GM21367 (cell line): ENCODE data around the gene ATP6V1G2.
A peak's percentile ranks its signal among the peaks of the same experiment; 100 is the strongest.
"Not testable (repeated sequence)": the region's sequence is repeated elsewhere in the genome, so short reads cannot be mapped to it uniquely, and the experiment has no call there.

Source experiments
- ATAC-seq: cut with Tn5 transposase; IDR thresholded peaks from one replicate; pipeline ENCODE4 v1.9.1; 2021; ENCODE audit not compliant: unreplicated experiment

Gene ATP6V1G2

DNA sequence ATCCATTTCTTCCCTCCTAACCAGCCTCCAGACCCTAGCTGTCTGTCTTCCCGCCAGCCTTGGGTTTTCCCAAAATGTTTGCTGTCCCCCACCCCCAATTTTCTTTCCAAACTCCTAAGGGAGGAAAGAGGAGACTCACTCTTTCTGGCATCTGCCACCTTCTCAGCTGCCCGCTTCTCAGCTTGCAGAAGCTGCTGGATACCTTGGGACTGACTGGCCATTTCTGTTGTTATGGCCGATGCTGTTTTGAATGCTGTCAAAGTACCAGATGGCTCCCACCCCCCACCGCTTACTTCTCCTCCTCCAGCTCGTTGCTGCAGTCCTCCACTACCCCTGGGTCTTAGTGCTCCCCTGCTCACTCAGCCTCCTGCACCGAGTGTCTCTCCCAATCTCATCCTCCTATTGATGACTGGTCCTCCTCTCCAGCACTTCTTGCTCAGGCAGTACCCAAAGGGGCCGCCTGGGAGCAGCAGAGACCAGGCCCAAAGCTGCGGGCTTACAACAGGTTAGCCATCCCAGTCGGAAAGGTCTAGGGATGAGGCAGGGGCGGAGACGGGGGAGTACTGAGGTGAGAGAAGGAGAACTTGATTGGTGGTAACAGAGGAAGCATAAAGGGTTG, at the start of gene ATP6V1G2:
Gene ATP6V1G2, minus strand, starts transcription at position 270 of the 619 bp plus-strand sequence. Its CDS starts 49 bp downstream, at position 221.
- peak; percentile 36 for ATAC-seq

- no peak for ATAC-seq
These were observed 46.0 kb upstream of the ATP6V1G2 start for GRCh38 chr6:31592396-31592771.

- ATAC-seq = not testable (repeated sequence)
These were observed 44.3 kb upstream of the ATP6V1G2 start for GRCh38 chr6:31590691-31591090.

- ATAC-seq = no peak
These were observed 42.7 kb upstream of the ATP6V1G2 start for GRCh38 chr6:31588871-31589650.

DNA sequence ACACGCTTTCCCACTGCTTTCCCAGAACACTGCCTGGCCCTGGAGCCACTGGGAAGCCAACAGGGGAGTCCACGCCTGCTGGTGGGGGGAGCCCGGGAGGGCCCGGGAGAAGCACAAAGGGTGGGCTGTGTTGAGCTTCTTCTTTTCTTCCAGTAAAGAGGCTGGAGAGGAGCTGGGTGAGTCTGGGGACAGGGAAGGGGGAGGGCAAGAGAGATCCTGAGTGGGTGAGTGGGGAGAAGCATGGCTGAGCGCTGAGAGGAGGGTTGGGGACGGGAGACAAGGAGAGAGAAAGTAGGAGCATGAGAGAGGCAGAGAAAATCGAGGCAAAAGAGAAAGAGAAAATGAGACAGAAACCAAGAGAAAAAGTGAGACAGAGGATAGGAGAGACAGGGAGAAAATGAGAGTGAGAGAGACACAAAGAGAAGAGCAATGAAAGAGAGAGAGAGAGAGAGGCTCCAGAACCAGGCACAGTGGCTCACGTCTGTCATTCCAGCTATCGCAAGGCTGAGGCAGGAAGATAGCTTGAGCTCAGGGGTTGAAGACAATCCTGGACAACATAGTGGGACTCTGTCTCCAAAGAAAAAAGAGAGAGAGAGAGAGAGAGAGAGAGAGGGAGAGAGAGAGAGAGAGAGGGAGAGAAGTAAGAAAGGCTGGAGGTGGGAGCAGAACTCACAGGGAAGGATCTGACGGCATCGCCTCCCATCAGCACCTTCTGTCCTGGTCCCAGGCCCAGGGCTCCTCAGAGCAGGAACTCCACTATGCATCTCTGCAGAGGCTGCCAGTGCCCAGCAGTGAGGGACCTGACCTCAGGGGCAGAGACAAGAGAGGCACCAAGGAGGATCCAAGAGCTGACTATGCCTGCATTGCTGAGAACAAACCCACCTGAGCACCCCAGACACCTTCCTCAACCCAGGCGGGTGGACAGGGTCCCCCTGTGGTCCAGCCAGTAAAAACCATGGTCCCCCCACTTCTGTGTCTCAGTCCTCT, 41.7 kb upstream of the ATP6V1G2 start:
- ATAC-seq = no peak

GRCh38 chr6:31586599-31587281, 40.3 kb upstream of the ATP6V1G2 start:
- ATAC-seq = no peak

DNA sequence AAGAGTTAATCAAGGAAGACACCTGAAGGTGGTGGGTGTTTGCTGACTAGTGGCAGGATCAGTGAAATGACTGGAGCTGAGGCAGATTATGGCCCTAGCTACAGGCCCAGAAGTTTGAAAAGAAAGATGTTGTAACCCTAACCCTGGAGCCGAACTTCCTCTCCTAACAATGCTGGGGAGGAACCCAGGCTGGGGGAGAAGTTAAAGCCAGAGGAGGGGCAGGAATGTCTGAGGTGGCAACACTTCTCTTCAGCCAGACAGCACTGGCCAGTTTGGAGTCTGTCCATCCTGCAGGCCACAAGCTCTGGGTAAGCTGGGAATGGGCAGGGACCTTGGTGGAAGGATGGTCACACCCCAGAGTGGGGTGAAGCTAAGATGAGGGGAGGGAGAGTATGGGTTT, 39.6 kb upstream of the ATP6V1G2 start, which contains the start of gene LST1:
Gene LST1, plus strand, starts transcription at position 270 of the 400 bp plus-strand sequence. CDS start 1,023 bp downstream, outside the sequence.
- ATAC-seq = no peak

DNA sequence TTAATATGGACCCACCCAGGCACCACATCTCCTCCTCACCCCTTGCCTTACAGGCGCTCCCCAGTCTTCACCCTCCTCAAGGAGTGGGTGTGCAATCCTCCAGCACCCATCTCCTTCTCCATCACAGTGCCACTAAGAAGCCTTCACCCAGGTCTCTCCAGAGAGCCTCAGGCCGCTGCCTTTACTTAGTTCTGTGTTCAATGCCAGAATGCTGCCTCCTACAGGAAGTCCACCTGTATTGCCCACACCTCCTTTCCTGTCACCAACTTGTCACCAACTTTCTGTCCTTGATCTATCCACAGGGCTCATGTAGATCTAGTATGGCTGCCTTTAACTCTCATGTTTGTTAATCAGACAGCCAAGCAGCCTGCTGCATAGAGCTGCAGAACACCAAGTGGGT, 39.1 kb upstream of the ATP6V1G2 start:
- no peak for ATAC-seq

- ATAC-seq = no peak
These were observed 35.8 kb upstream of the ATP6V1G2 start, which contains the start of gene LTB for GRCh38 chr6:31582230-31582643. TSS of gene LTB (minus strand) at chr6:31582424. CDS start at chr6:31582417, 7 bp downstream.

GRCh38 chr6:31581434-31582229, 35.2 kb upstream of the ATP6V1G2 start:
- no peak for ATAC-seq

DNA sequence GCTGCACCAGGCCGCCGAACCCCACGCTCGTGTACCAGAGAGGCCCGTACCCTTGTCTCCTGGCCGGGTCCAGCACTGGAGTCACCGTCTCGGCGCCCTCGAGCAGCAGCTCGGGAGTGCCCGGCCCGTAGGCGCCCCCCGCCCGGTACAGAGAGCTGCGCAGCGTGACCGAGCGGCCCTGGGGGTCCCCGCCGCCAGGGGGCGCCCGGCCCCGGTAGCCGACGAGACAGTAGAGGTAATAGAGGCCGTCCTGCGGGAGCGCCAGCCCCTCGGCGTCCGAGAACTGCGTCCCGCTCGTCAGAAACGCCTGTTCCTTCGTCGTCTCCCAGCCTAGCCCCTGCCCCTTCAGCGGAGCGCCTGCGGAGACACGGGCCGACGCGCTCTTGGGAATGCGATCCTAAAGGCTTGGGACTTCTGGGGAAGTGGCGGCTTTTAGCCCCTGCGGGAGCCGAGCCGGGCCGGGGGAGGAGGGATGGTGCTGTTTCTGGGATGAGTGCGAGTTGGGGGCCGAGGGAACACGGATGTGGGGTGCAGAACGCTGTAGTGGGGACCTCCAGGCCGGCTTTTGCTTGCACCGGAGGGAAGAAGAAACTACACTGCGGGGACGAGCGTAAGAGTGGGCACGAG, 34.5 kb upstream of the ATP6V1G2 start:
- peak; percentile 43 for ATAC-seq

GRCh38 chr6:31580438-31580740, 34.0 kb upstream of the ATP6V1G2 start:
- no peak for ATAC-seq

DNA sequence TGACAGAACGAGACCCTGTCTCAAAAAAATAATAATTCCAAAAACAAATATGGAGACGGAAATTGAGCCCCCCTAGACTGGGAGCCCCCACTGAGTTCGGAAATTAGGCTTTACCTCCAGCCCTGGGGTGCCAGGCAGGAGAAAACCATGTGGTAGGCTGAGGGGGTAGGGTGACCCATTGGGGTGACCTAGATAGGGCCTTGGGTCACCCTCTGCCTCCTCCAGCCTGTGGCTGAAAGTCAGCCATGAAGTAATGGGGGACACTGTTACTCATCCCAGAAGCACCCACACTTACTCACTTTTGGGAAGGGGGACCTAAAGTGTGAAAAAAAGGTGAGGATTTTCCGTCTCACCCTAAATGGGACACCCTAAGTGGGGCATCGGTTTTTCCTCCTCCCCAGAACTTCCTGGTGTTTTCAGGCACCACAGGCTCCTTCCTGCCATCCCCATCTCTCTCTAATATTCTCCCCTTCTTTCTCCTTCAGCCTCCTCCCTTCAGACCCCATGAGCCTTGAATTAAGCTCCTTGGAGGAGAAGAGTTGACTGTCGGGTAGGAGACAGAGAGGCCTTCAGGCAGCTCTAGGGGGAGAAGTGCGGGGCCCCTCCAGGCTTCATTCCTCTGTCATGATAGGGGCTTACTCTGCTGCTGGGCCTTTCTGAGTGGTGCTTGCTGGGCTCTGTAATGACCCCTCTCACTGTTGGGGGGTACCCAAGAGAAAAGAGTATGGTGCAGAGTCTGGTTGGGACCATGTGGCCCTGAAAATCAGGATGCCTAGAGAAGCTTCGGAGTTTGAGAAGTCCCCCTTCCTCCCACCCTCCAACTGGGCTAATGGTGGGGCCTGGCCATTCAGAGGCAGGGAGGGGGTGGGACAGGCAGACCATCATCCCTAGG, 33.4 kb upstream of the ATP6V1G2 start:
- no peak for ATAC-seq

- no peak for ATAC-seq
These were observed 32.7 kb upstream of the ATP6V1G2 start for GRCh38 chr6:31579119-31579505.

GRCh38 chr6:31578184-31579118, 32.0 kb upstream of the ATP6V1G2 start:
- ATAC-seq = no peak

GRCh38 chr6:31577579-31577966, 31.2 kb upstream of the ATP6V1G2 start:
- ATAC-seq = no peak

DNA sequence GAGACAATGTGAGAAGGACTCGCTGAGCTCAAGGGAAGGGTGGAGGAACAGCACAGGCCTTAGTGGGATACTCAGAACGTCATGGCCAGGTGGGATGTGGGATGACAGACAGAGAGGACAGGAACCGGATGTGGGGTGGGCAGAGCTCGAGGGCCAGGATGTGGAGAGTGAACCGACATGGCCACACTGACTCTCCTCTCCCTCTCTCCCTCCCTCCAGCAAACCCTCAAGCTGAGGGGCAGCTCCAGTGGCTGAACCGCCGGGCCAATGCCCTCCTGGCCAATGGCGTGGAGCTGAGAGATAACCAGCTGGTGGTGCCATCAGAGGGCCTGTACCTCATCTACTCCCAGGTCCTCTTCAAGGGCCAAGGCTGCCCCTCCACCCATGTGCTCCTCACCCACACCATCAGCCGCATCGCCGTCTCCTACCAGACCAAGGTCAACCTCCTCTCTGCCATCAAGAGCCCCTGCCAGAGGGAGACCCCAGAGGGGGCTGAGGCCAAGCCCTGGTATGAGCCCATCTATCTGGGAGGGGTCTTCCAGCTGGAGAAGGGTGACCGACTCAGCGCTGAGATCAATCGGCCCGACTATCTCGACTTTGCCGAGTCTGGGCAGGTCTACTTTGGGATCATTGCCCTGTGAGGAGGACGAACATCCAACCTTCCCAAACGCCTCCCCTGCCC, 30.6 kb upstream of the ATP6V1G2 start:
- ATAC-seq = no peak
